Activated gamma-delta T cell treated with Interleukin-2 at 50 U/mL for 16 hours (primary cell): ENCODE data around the gene PDZK1.
"Not testable (repeated sequence)": the region's sequence is repeated elsewhere in the genome, so short reads cannot be mapped to it uniquely, and the experiment has no call there.

Source experiments
- DNase-seq: peaks from one replicate; pipeline ENCODE4 v3.0.0-alpha.2; 2020

PDZK1 gene

GRCh38 chr1:145641886-145642285, 65.3 kb downstream of the PDZK1 start:
- DNase-seq = not testable (repeated sequence)

DNA sequence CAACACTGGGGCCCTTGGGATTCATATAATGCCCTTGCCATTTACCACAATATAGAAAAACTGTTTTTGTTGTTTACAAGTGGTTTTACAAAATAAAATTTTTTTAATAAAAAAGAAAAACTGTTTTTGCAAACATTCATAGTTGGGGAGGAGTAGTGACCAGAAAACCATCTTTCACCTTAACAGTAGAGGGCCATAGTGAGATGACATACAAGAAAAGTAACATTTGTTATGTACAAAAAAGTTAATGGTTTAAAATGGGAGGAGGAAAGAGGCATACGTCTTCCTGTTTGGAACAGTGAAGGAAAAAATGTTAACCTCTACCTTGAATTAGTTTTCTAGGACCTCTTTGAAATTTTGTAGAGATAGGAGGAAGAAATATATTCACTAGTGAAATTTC, 70.9 kb downstream of the PDZK1 start:
- not testable (repeated sequence) for DNase-seq

GRCh38 chr1:145622177-145622576, 85.0 kb downstream of the PDZK1 start:
- not testable (repeated sequence) for DNase-seq
